ENCODE data around the gene OR5AN1. TPM values are rescaled to one million over a fixed set of nuclear protein-coding genes. Genes with fewer than 3 reads are reported as not detected.
"Not testable (repeated sequence)": the region's sequence is repeated elsewhere in the genome, so short reads cannot be mapped to it uniquely, and the experiment has no call there.

The OR5AN1 gene
- total and polyA plus RNA-seq, 2 donors (not counting 1 experiment from before 2014, with no cell fraction given) = not detected

GRCh38 chr11:59368238-59369022 is 9.7 kb downstream of the OR5AN1 start:
- H3K4me3 ChIP-seq (ENCODE audit: control extremely low read depth in 1 of 5, extremely low read depth in 1 of 5, insufficient read depth in 1 of 5, low read depth in 2 of 5, low read length in 4 of 5) = peak overlapping the region in 2 of 5 experiments; percentile 4 to 23
- intact Hi-C loops (cut with micrococcal nuclease) = no loop called here
- H3K79me2 ChIP-seq (ENCODE audit: control insufficient read depth, insufficient read depth, low read length) = no peaks in the 10 kb centered on the region
- ATAC-seq (ENCODE audit: low read depth) (peak; percentile 75), DNase-seq (peak; percentile 56)
- peaks cover 34% of the 10 kb centered on the region for H3K4me1 Mint-ChIP-seq
- no peak overlapping the region for H2AFZ ChIP-seq (ENCODE audit: insufficient read depth, low read depth, low read length, poor library complexity, severe bottlenecking)
- H3K27ac Mint-ChIP-seq = peak overlapping the region; percentile 48
- ChIA-PET POLR2A (no interaction called here), CTCF (interaction anchor here (0.9 to 1.8 kb wide), 3 partner anchors 61 to 104 kb away, joined by 3 to 6 read pairs (median 3); no protein-coding TSS in a partner anchor)
- no peak for TF ChIP-seq EZH2 (IDR thresholded peaks at IDR 0.05; ENCODE audit: borderline replicate concordance, insufficient read depth, low read depth, low read length, poor library complexity, severe bottlenecking)
- no peak for TF ChIP-seq CTCF (IDR thresholded peaks at IDR 0.05)
- H3K4me1 ChIP-seq (ENCODE audit: control insufficient read depth in 2 of 2, insufficient read depth in 2 of 2, low read length in 2 of 2) = peaks cover 27 to 34% of the 10 kb centered on the region in 2 donors
- no peaks in the 10 kb centered on the region for H3K36me3 ChIP-seq (replicated peaks in 1 of 2; ENCODE audit: control extremely low read depth in 1 of 2, control insufficient read depth in 1 of 2, extremely low read depth in 1 of 2, insufficient read depth in 2 of 2, low read length in 1 of 2)
- WGBS (ENCODE audit: insufficient coverage) = 28% methylated on average over 7 of the region's 8 CpGs
- peaks cover 6 to 14% (median 6%) of the 10 kb centered on the region in 3 donors for H3K9me3 ChIP-seq (ENCODE audit: control extremely low read depth in 1 of 3, control insufficient read depth in 2 of 3, insufficient read depth in 1 of 3, low read length in 2 of 3)
- H3K9ac ChIP-seq (ENCODE audit: low read length) = peak overlapping the region; percentile 15
- H3K9me3 Mint-ChIP-seq (ENCODE audit: insufficient read depth) = peaks cover 8% of the 10 kb centered on the region
- peak overlapping the region; percentile 58 for H3K4me3 Mint-ChIP-seq
- no peak overlapping the region for H3K27ac ChIP-seq (ENCODE audit: low read length in 2 of 2)
- no peaks in the 10 kb centered on the region for H3K27me3 Mint-ChIP-seq
- H3K4me2 ChIP-seq (replicated peaks; ENCODE audit: low read depth, low read length, poor library complexity, severe bottlenecking) = peak overlapping the region; percentile 57
- no peaks in the 10 kb centered on the region for H3K27me3 ChIP-seq (replicated peaks in 1 of 4; ENCODE audit: control extremely low read depth in 1 of 4, control insufficient read depth in 3 of 4, insufficient read depth in 4 of 4, low read length in 3 of 4)
- H4K20me1 ChIP-seq (ENCODE audit: control insufficient read depth, insufficient read depth, low read length, poor library complexity, severe bottlenecking) = no peaks in the 10 kb centered on the region

GRCh38 chr11:59372324-59372723 is 13.6 kb downstream of the OR5AN1 start:
- POLR2A ChIA-PET = not testable (repeated sequence)

More at GRCh38 chr11:59372324-59372723, 13.6 kb downstream of the OR5AN1 start:
- H3K79me2 ChIP-seq (ENCODE audit: control insufficient read depth, insufficient read depth, low read length); H3K9ac ChIP-seq (ENCODE audit: low read length); H2AFZ ChIP-seq (ENCODE audit: insufficient read depth, low read depth, low read length, poor library complexity, severe bottlenecking); H3K4me3 Mint-ChIP-seq; intact Hi-C loops (cut with micrococcal nuclease); H3K27ac ChIP-seq (ENCODE audit: low read length in 2 of 2); H3K4me3 ChIP-seq (ENCODE audit: control extremely low read depth in 1 of 5, extremely low read depth in 1 of 5, insufficient read depth in 1 of 5, low read depth in 2 of 5, low read length in 4 of 5); H3K27ac Mint-ChIP-seq; H3K4me2 ChIP-seq (replicated peaks; ENCODE audit: low read depth, low read length, poor library complexity, severe bottlenecking); H4K20me1 ChIP-seq (ENCODE audit: control insufficient read depth, insufficient read depth, low read length, poor library complexity, severe bottlenecking); H3K36me3 ChIP-seq (replicated peaks in 1 of 2; ENCODE audit: control extremely low read depth in 1 of 2, control insufficient read depth in 1 of 2, extremely low read depth in 1 of 2, insufficient read depth in 2 of 2, low read length in 1 of 2); H3K27me3 ChIP-seq (replicated peaks in 1 of 4; ENCODE audit: control extremely low read depth in 1 of 4, control insufficient read depth in 3 of 4, insufficient read depth in 4 of 4, low read length in 3 of 4); H3K27me3 Mint-ChIP-seq; H3K9me3 Mint-ChIP-seq (ENCODE audit: insufficient read depth): not testable (repeated sequence)
- H3K4me1 ChIP-seq (ENCODE audit: control insufficient read depth in 2 of 2, insufficient read depth in 2 of 2, low read length in 2 of 2) = peaks cover 27 to 34% of the 10 kb centered on the region in 2 donors
- CTCF ChIA-PET = interaction anchor here (1.0 to 1.6 kb wide), 5 partner anchors 56 to 200 kb away, joined by 3 to 5 read pairs (median 4); partner anchors contain the start of gene DTX4
- WGBS (ENCODE audit: insufficient coverage) = 4% methylated on average over 3 of the region's 3 CpGs
- ATAC-seq (ENCODE audit: low read depth) (peak; percentile 43), DNase-seq (peak; percentile 36)
- peaks cover 6 to 14% (median 7%) of the 10 kb centered on the region in 3 donors for H3K9me3 ChIP-seq (ENCODE audit: control extremely low read depth in 1 of 3, control insufficient read depth in 2 of 3, insufficient read depth in 1 of 3, low read length in 2 of 3)
- peaks cover 34% of the 10 kb centered on the region for H3K4me1 Mint-ChIP-seq
